ENCODE results near the gene RHOU. TPM values are rescaled to one million over a fixed set of nuclear protein-coding genes. Genes with fewer than 3 reads are reported as not detected.

The RHOU gene
- total and polyA plus RNA-seq, 2 of the 13 experiments (the other 11 are each of a cell fraction or from before 2014, with no cell fraction given): 11.9 to 18.5 TPM

DNA sequence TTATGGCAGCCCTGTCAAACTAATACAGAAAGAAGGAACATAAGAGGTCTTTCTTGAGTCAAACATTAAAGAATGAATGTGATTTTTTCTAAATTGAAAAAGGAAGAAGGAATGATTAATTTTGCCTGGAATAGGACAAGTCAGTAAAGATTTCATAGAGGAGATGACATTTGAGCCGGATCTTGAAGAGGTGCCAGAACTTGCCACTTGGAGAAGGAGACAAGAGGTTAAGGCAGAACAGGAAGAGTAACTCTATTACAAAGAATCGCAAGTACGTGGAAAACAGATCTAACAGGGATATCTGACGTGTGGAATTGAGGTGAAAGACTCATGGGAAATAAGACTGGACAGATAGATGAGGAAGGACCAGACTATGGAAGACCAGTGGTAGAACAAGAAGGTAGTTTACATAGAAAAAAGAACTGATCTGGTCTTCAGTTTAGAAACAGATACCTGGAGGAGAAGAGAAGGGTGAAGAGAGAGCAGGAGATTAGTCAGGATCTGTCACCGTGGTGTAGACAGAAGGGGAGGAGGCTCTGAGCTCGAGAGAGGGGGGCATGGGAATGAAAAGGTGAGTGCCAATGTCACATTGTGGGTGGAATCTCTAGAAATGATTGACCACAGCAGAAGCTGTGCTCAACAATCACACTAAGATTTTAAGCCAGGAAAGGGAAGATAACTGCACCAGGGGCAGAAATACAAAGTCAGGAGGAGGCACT, 32.5 kb downstream of the RHOU start:
- in situ Hi-C loops (cut with HindIII; ENCODE audit: extremely low pct_ligation_motif_present, low pct_unique_long_range_greater_than_20kb) (no loop called here), intact Hi-C loops (cut with micrococcal nuclease; ENCODE audit: unreplicated experiment) (no loop called here)
- H3K9me3 ChIP-seq (ENCODE audit: low read length): no peaks in the 10 kb centered on the region
- ATAC-seq (no peak; the same call in 2 of the 3 replicates), DNase-seq (ENCODE audit: low spot score) (no peak), FAIRE-seq (no peak)
- no peaks in the 10 kb centered on the region for H3K36me3 ChIP-seq (replicated peaks in 1 of 2; ENCODE audit: control insufficient read depth in 1 of 2, insufficient read depth in 2 of 2, low read length in 2 of 2)
- ChIA-PET CTCF (ENCODE audit: low intra/inter-chr PET ratio, low total read pairs) (no interaction called here), POLR2A (no interaction called here)
- no peak overlapping the region; the same call in 1 of the 2 replicates for H3K9ac ChIP-seq (ENCODE audit: insufficient read depth, low read depth, low read length)
- BruUV-seq (replicated peaks): no TSS peak
- no peak overlapping the region for H3K27ac ChIP-seq (ENCODE audit: extremely low read length, insufficient read depth, low read length)
- peaks cover 38% of the 10 kb centered on the region for H3K4me1 ChIP-seq (ENCODE audit: insufficient read depth, low read length)
- no peaks in the 10 kb centered on the region for H3K79me2 ChIP-seq (ENCODE audit: insufficient read depth, low read length)
- H2AFZ ChIP-seq (ENCODE audit: low read length): no peak overlapping the region
- peaks cover 0 to 11% of the 10 kb centered on the region in 2 experiments; a peak in 3 of 5 replicates for H3K27me3 ChIP-seq (ENCODE audit: control insufficient read depth in 1 of 2, insufficient read depth in 2 of 2, low read length in 2 of 2)
- no peaks in the 10 kb centered on the region for H4K20me1 ChIP-seq (ENCODE audit: insufficient read depth, low read length)
- peak overlapping the region; percentile 26; the same call in 1 of the 2 replicates for H3K4me2 ChIP-seq (ENCODE audit: low read depth, low read length)
- TF ChIP-seq ZNF136 (CRISPR knock-in tag; IDR thresholded peaks at IDR 0.05; ENCODE audit: low read depth) (no peak), RFXANK (CRISPR knock-in tag; IDR thresholded peaks at IDR 0.05) (no peak), ZNF563 (CRISPR knock-in tag; IDR thresholded peaks at IDR 0.05) (no peak)
- H3K4me3 ChIP-seq (replicated peaks in 1 of 3; ENCODE audit: insufficient read depth in 1 of 3, low read depth in 2 of 3, low read length in 3 of 3): no peak overlapping the region
- 44% methylated on average over 6 of the region's 6 CpGs for WGBS (ENCODE audit: low lambda C conversion rate)

DNA sequence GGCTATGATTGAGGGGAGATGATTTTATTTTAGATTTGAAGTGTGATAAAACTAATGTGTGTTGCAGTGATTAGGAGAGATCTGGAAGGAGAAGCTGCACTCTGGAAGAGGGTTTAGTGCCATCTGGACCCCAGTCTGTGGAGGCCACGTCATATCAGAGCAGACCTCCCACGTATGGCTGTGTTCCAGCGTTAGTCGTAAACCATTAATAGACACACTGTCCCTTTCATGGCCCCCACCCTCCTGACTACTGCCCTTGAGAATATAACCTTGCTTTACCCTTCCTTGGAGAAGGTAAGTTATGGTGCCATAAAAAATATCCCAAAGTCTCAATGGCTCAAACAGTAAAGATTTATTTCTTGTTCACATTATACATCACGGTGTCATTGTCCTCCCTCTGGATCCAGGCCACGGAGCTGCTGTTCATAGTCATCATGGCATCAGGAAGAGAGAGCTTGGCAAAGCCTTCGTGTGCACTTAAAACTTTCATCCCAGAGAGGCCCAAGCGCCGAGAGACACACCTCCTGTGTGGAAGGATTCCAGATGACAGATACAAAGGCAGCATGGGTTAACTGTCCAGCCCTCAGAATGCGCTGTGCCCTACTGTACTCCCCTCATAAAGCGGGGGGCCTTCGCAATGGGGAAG, 33.2 kb downstream of the RHOU start:
- no peaks in the 10 kb centered on the region for H3K79me2 ChIP-seq (ENCODE audit: insufficient read depth, low read length)
- no peak overlapping the region; the same call in 1 of the 2 replicates for H3K9ac ChIP-seq (ENCODE audit: insufficient read depth, low read depth, low read length)
- H3K4me2 ChIP-seq (ENCODE audit: low read depth, low read length): peak overlapping the region; percentile 26; the same call in 1 of the 2 replicates
- peaks cover 38% of the 10 kb centered on the region for H3K4me1 ChIP-seq (ENCODE audit: insufficient read depth, low read length)
- in situ Hi-C loops (cut with HindIII; ENCODE audit: extremely low pct_ligation_motif_present, low pct_unique_long_range_greater_than_20kb): no loop called here
- H3K27me3 ChIP-seq (ENCODE audit: control insufficient read depth in 1 of 2, insufficient read depth in 2 of 2, low read length in 2 of 2): peaks cover 0 to 6% of the 10 kb centered on the region in 2 experiments; a peak in 2 of 5 replicates
- FAIRE-seq (no peak), DNase-seq (ENCODE audit: low spot score) (no peak), ATAC-seq (peak; percentile 43; the same call in 1 of the 3 replicates)
- ChIA-PET POLR2A (no interaction called here), CTCF (ENCODE audit: low intra/inter-chr PET ratio, low total read pairs) (no interaction called here)
- H3K36me3 ChIP-seq (replicated peaks in 1 of 2; ENCODE audit: control insufficient read depth in 1 of 2, insufficient read depth in 2 of 2, low read length in 2 of 2): no peaks in the 10 kb centered on the region
- WGBS (ENCODE audit: low lambda C conversion rate): 31% methylated on average over 12 of the region's 12 CpGs
- BruUV-seq (replicated peaks): no TSS peak
- no peak overlapping the region for H3K27ac ChIP-seq (ENCODE audit: extremely low read length, insufficient read depth, low read length)
- intact Hi-C loops (cut with micrococcal nuclease; ENCODE audit: unreplicated experiment): no loop called here
- no peak overlapping the region for H2AFZ ChIP-seq (ENCODE audit: low read length)
- no peaks in the 10 kb centered on the region for H4K20me1 ChIP-seq (ENCODE audit: insufficient read depth, low read length)
- H3K9me3 ChIP-seq (ENCODE audit: low read length): no peaks in the 10 kb centered on the region
- no peak overlapping the region for H3K4me3 ChIP-seq (replicated peaks in 1 of 3; ENCODE audit: insufficient read depth in 1 of 3, low read depth in 2 of 3, low read length in 3 of 3)
- TF ChIP-seq DNMT3B (CRISPR knock-in tag; conservative IDR thresholded peaks at IDR 0.05) (no peak), ZFAT (CRISPR knock-in tag; conservative IDR thresholded peaks at IDR 0.05) (no peak), ZNF761 (CRISPR knock-in tag; conservative IDR thresholded peaks at IDR 0.05) (no peak), ZNF557 (CRISPR knock-in tag; IDR thresholded peaks at IDR 0.05) (no peak), KAT8 (CRISPR knock-in tag; IDR thresholded peaks at IDR 0.05) (no peak), HNF4G (IDR thresholded peaks at IDR 0.05; ENCODE audit: borderline replicate concordance, low read depth, low read length) (no peak), HNF4G (CRISPR knock-in tag; IDR thresholded peaks at IDR 0.05; ENCODE audit: borderline replicate concordance, low read depth) (no peak)
- TF ChIP-seq, protein P1, sequence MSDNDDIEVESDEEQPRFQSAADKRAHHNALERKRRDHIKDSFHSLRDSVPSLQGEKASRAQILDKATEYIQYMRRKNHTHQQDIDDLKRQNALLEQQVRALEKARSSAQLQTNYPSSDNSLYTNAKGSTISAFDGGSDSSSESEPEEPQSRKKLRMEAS (IDR thresholded peaks at IDR 0.05): no peak
- TF ChIP-seq, protein P2, sequence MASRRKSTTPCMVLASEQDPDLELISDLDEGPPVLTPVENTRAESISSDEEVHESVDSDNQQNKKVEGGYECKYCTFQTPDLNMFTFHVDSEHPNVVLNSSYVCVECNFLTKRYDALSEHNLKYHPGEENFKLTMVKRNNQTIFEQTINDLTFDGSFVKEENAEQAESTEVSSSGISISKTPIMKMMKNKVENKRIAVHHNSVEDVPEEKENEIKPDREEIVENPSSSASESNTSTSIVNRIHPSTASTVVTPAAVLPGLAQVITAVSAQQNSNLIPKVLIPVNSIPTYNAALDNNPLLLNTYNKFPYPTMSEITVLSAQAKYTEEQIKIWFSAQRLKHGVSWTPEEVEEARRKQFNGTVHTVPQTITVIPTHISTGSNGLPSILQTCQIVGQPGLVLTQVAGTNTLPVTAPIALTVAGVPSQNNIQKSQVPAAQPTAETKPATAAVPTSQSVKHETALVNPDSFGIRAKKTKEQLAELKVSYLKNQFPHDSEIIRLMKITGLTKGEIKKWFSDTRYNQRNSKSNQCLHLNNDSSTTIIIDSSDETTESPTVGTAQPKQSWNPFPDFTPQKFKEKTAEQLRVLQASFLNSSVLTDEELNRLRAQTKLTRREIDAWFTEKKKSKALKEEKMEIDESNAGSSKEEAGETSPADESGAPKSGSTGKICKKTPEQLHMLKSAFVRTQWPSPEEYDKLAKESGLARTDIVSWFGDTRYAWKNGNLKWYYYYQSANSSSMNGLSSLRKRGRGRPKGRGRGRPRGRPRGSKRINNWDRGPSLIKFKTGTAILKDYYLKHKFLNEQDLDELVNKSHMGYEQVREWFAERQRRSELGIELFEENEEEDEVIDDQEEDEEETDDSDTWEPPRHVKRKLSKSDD (CRISPR knock-in tag; IDR thresholded peaks at IDR 0.05; ENCODE audit: low read depth): no peak
- TF ChIP-seq, protein P3, sequence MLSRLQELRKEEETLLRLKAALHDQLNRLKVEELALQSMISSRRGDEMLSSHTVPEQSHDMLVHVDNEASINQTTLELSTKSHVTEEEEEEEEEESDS (CRISPR knock-in tag; IDR thresholded peaks at IDR 0.05; ENCODE audit: borderline replicate concordance): no peak
- TF ChIP-seq, protein P4, sequence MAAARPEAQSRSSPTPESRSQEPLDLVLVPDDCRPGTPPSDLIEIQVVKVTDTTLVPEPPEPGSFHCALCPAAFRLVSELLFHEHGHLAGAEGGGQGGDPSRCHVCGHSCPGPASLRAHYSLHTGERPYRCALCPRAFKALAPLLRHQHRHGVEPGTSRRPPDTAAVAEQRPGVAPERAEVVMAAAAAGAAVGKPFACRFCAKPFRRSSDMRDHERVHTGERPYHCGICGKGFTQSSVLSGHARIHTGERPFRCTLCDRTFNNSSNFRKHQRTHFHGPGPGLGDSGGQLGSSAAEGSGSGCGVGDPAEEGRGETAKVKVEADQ (CRISPR knock-in tag; IDR thresholded peaks at IDR 0.05; ENCODE audit: borderline replicate concordance): no peak

All from HepG2 (cell line).